ENCODE data around the gene SEMA3C.

GRCh38 chr7:80787721-80788120 lies 131.1 kb downstream of the SEMA3C start:
- TF ChIP-seq POLR2A (IDR thresholded peaks at IDR 0.05) (no peak), CTCF (IDR thresholded peaks at IDR 0.05) (no peak)
